Neutrophil (primary cell): ENCODE data around the gene CEP112.

ENCODE experiments used
- H3K27ac ChIP-seq: fragments of 200-600 bp; sonication (generic); 2 replicates; pipeline ENCODE4 v1.5.1; 2016; ENCODE audit warnings: mild to moderate bottlenecking, moderate library complexity
- H3K27me3 ChIP-seq: fragments of 200-600 bp; sonication (generic); 2 replicates; pipeline ENCODE4 v1.6.0; 2016; ENCODE audit warnings: mild to moderate bottlenecking
- H3K36me3 ChIP-seq: fragments of 200-600 bp; sonication (generic); 2 replicates; pipeline ENCODE4 v1.5.1; 2017
- H3K4me1 ChIP-seq, 2 experiments: fragments of 200-600 bp in 1 of 2; sonication (generic) in 1 of 2; 1 replicate in 1 of 2; 2 replicates in 1 of 2; pipeline versions ENCODE4 v1.5.1 to v1.6.1; 2013 to 2016; ENCODE audit warnings: low read depth in 1 of 2, low read length in 1 of 2, mild to moderate bottlenecking in 1 of 2, moderate library complexity in 1 of 2; ENCODE audit not compliant: control insufficient read depth in 1 of 2, insufficient read depth in 1 of 2
- H3K4me3 ChIP-seq, 2 experiments: fragments of 200-600 bp in 1 of 2; sonication (generic) in 1 of 2; 1 replicate in 1 of 2; 2 replicates in 1 of 2; pipeline ENCODE4 v1.5.1; 2013 to 2016; ENCODE audit warnings: low read depth in 1 of 2, low read length in 1 of 2, mild to moderate bottlenecking in 1 of 2, moderate library complexity in 1 of 2
- H3K9me3 ChIP-seq: fragments of 200-600 bp; sonication (generic); 2 replicates; pipeline ENCODE4 v1.5.1; 2016
- CTCF ChIP-seq: fragments of 200-600 bp; sonication (generic); IDR thresholded peaks from 2 replicates; pipeline ENCODE4 v1.5.1; 2016; ENCODE audit warnings: antibody characterized with exemption

The CEP112 gene

GRCh38 chr17:66056148-66056547 is 135.8 kb downstream of the CEP112 start:
- H3K27me3 ChIP-seq, result no peaks in the 10 kb centered on the region
- no peaks in the 10 kb centered on the region for H3K9me3 ChIP-seq
- H3K27ac ChIP-seq, result no peak overlapping the region
- H3K4me3 ChIP-seq, result no peak overlapping the region
- no peak for TF ChIP-seq CTCF
- no peaks in the 10 kb centered on the region for H3K36me3 ChIP-seq
- no peaks in the 10 kb centered on the region for H3K4me1 ChIP-seq

- Histone ChIP-seq H3K4me3 (no peak overlapping the region), H3K9me3 (no peaks in the 10 kb centered on the region), H3K36me3 (no peaks in the 10 kb centered on the region), H3K27me3 (no peaks in the 10 kb centered on the region), H3K4me1 (no peaks in the 10 kb centered on the region), H3K27ac (no peak overlapping the region)
- no peak for TF ChIP-seq CTCF
These were observed 137.7 kb downstream of the CEP112 start for GRCh38 chr17:66054242-66054641.

GRCh38 chr17:66044083-66044482 is 147.8 kb downstream of the CEP112 start:
- Histone ChIP-seq H3K27ac (no peak overlapping the region), H3K27me3 (no peaks in the 10 kb centered on the region), H3K36me3 (no peaks in the 10 kb centered on the region), H3K9me3 (no peaks in the 10 kb centered on the region), H3K4me1 (no peaks in the 10 kb centered on the region), H3K4me3 (no peak overlapping the region)
- TF ChIP-seq CTCF, result no peak

GRCh38 chr17:66043419-66043818 is 148.5 kb downstream of the CEP112 start:
- TF ChIP-seq CTCF, result no peak
- Histone ChIP-seq H3K36me3 (no peaks in the 10 kb centered on the region), H3K27me3 (no peaks in the 10 kb centered on the region), H3K4me3 (no peak overlapping the region), H3K4me1 (no peaks in the 10 kb centered on the region), H3K9me3 (no peaks in the 10 kb centered on the region), H3K27ac (no peak overlapping the region)

- no peak for TF ChIP-seq CTCF
- Histone ChIP-seq H3K4me3 (no peak overlapping the region), H3K27ac (no peak overlapping the region), H3K4me1 (no peaks in the 10 kb centered on the region), H3K9me3 (no peaks in the 10 kb centered on the region), H3K36me3 (no peaks in the 10 kb centered on the region), H3K27me3 (no peaks in the 10 kb centered on the region)
These were observed 151.5 kb downstream of the CEP112 start for GRCh38 chr17:66040402-66040801.

GRCh38 chr17:66038125-66038524 is 153.8 kb downstream of the CEP112 start:
- no peaks in the 10 kb centered on the region for H3K9me3 ChIP-seq
- H3K27me3 ChIP-seq, result no peaks in the 10 kb centered on the region
- H3K4me3 ChIP-seq, result no peak overlapping the region
- H3K27ac ChIP-seq, result no peak overlapping the region
- no peaks in the 10 kb centered on the region for H3K36me3 ChIP-seq
- no peak for TF ChIP-seq CTCF
- H3K4me1 ChIP-seq, result no peaks in the 10 kb centered on the region
